Mesenteric fat pad (tissue), 1 donor: ENCODE data around the gene EIPR1. TPM values are rescaled to one million over a fixed set of nuclear protein-coding genes. Genes with fewer than 3 reads are reported as not detected.
"Not testable (repeated sequence)": the region's sequence is repeated elsewhere in the genome, so short reads cannot be mapped to it uniquely, and the experiment has no call there.

Experiments used
- DNase-seq: peaks from one replicate; pipeline ENCODE4 v3.0.0-alpha.2; 2020; ENCODE audit warnings: low spot score
- total RNA-seq: library from RNA; stranded (reverse); fragmentation: NEBNext Ultra II Directional; extraction: Animal tissue kit (Norgen Biotek cat#: 25700); gene quantifications from one replicate; pipeline ENCODE4 v1.2.1, GENCODE V29; 2021
- donor health status: DM: yes; HTN: yes; CAD: no.

EIPR1 gene
- total RNA-seq, 1 donor from 2014 or later: 16.3 TPM

DNA sequence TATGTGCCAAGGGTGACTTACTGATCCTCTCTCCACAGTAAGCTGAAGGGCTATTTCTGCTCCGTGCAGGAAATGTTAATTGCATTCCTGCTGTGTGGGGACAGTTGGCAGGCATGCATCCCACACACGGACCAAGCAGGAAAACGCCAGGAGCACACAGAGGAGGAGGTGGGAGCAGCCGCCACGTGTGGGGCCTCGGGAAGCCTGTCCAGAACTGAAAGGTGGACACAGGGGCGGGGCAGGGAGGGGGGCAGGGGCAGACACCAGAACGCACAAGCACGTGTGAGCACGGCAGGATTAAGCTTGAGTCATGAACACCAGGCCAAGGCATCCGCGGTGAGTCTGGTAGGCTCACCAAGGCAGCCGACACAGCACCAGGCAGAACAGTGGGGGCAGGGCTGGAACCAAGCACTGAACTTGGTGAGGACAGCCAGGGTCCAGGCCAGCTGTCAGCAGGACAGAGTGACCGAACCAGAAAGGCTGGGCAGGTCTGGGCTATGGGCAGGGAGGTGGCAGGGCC lies 177.1 kb downstream of the EIPR1 start:
- no peak for DNase-seq

- DNase-seq: no peak
Measured at GRCh38 chr2:3199627-3200345, 177.8 kb downstream of the EIPR1 start.

DNA sequence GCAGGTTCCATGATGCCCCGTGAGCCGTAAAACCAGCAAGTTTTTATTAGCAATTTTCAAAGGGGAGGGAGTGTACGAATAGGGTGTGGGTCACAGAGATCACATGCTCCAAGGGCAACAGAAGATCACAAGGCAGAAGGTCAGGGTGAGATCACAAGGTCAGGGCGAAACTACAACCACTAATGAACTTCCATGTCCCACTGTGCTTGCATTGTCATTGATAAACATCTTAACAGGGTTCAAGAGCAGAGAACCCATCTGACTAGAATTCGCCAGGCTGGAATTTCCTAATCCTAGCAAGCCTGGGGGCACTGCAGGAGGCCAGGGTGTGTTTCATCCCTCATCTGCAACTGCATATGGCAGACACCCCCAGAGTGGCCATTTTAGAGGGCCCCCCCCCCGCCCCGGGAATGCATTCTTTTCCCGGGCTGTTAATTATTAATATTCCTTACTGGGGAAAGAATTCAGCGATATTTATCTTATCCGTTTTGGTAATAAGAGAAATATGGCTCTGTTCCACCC lies 178.9 kb downstream of the EIPR1 start:
- DNase-seq: not testable (repeated sequence)

DNA sequence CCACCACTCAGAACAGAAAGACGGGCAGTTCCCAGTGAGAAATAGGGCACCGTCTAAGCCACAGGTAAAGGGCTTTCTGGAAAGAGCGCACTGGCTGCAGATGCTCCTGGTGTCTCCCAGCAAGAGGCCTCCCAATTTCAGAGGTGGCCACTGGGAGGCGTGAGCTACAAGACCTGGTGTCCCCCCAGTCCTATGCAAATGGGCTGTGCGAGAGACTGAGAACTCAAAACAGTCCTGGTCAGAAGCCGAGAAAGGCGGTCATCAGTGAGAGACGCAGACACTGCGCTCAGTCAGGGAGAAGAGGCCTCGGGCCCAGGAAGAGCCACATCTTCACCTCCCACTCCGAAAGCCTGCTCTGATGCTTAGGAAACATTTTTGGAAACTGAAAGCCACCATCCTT lies 179.5 kb downstream of the EIPR1 start:
- DNase-seq: no peak

GRCh38 chr2:3197308-3197707 lies 180.3 kb downstream of the EIPR1 start:
- DNase-seq: no peak

DNA sequence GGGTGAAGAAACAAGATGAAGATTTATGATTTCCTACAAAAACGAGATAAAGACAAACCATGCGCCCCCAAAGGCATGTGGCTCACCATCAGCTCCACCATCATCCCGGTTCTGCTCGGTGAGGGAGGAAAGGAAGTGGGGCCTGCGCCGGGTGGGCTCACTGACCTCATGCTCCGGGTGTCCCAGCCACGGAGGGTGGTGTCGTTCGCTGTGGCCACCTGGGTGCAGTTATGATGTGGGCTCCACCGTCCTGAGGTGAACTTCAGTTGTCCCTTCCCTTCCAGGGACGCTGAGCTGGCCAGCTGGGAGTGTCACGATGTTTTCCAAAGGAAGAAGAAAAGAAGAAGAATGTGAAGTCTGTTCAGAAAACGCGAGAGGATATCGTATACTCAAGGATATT lies 180.9 kb downstream of the EIPR1 start:
- no peak for DNase-seq

DNA sequence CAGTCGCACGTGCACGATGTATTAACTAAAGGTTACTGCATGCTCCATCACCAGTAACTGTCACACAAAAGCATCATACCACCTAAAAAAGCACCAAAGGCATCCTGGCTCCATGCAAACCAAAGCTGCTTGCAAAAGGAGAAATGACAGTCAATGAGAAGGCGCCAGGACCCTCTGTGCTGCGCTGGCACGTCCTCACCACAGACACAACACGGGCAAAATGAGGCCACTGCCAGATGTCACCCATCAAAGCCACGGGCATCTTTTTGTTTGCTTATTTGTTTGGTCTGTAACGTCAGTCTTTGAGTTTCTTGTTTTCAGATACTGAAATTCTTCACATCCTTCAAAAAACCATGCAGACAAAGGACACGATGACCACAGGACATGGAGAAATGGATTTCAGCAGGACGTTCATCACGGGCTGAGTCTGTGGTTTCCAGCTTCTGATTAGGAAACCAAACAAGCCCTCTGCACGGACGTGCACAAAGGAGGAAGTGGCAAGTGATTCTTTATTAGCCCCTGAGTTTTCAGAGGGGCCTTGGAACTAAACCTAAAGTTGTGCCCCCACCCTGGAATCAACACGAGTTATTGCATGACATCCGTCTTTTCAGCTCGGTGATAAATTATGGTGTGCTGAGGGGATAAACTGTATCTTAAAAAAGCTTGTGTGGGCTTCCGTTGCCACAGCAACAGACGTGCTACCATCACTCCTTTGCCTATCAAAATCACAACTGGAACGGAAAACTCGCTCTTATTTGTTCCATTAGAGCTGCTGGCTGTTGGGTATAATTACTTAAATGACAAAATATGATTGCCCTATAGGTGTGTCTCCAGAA lies 181.8 kb downstream of the EIPR1 start:
- DNase-seq: no peak

GRCh38 chr2:3194828-3195227 lies 182.8 kb downstream of the EIPR1 start:
- no peak for DNase-seq

DNA sequence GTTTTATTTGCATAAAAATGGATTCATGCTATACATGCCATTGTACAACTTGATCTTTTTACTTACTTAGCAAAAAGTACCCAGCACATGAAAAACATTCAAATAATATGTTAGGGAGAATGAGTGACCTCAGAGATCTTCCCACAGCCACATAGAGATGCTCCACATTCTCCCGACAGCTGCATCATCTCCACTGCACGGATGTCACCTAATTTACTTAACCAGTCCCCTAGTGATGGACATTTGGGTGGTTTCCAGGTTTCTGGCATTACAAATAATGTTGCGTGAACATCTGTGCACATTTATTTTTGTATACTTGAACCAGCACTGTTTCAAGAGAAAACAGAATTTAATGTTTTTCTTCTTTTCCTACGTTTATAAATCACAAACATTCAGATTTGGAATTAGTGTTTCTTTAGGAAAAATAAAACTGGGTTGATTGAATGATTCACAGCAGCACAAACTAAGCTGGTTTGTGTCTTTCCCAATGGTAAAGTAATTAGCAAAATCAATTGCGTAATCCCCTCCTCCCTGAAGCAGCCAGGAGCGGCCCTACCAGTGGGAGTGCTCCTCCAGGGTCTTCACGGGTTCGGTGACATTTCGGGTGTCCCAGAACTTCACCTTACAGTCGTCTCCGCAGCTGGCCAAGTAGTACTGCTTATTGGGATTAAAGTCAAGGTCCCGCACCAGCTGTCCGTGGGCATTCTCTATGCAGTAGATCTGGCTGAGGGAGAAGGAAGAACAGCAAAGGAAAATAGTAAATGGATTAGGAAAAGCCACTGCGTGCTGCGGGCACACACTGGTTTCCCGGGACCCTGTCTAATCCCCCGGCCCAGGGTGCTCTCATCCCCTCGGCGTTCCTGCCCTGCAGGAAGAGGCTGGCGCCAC lies 183.9 kb downstream of the EIPR1 start:
- DNase-seq: no peak

DNA sequence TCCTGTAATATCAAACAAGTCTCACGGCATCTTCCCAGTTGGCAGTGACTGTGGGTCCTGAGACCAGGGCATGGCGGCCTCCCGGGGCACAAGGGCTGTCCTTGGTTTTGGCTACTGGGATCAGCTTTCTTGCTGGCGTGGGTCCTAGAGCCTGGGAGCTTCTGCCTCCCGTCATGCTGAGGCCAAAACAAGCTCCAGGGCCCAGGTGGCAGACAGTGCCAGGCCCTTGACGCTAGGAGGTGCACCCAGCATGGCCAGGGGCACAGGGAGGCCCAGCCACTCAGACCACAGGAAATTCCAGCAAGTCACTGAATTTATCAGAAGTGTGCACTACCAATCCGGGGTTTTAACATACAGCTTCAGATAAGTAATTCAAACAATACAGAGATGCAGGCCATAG lies 184.7 kb downstream of the EIPR1 start:
- DNase-seq: no peak

DNA sequence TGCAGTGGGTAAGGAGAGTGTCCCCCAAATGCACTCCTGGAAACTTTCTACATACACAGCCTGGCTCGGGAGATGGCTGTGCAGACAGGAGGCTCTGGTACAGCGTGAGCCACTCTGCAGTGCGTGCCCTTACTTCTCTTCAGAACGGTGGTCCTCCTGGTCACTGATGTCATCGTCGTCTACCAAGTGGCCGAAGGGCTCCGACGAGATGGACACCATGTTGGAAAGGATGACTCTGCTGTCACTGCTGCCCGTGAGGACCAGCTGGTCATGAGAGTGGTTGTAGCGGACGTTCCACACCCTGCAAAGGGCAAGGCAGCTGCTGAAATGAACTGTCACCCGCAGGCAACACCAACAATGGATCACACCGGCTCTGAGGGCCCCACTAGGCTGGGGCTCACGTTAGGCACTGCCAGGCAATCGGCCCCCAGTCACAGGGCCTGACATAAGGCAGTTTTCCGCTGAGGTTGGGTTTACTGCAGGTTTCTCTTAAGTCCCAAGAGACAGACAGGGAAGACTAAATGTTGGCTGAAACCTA lies 185.3 kb downstream of the EIPR1 start:
- DNase-seq: no peak

- no peak for DNase-seq
Measured at GRCh38 chr2:3189961-3190360, 187.7 kb downstream of the EIPR1 start.

GRCh38 chr2:3189076-3189591 lies 188.5 kb downstream of the EIPR1 start:
- no peak for DNase-seq

DNA sequence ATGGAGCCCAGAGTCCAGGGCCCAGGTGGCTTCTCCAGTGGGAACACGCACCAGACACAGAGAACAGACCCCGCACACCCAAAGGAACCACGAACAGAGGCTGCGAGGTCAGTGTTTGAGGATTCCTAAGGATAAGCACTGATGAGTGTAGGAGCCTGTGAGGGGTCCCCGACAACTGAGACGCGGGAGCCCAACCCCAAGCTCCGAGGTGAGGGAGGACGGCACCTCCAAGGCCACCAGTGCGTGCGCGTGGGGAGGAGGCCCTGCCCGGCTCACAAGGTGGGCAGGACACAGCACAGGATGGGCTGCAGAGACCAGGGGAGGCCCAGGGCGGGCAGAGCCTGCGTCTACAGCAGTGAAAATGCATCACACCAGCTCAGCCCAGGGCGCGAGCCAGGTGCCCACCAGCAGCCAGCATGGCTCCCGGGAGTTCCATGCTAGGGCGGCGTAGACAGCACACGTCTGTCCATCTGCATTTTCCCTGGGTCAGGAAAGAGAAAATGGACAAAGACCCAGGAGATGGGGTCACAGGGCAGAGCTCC lies 189.1 kb downstream of the EIPR1 start:
- DNase-seq: no peak

DNA sequence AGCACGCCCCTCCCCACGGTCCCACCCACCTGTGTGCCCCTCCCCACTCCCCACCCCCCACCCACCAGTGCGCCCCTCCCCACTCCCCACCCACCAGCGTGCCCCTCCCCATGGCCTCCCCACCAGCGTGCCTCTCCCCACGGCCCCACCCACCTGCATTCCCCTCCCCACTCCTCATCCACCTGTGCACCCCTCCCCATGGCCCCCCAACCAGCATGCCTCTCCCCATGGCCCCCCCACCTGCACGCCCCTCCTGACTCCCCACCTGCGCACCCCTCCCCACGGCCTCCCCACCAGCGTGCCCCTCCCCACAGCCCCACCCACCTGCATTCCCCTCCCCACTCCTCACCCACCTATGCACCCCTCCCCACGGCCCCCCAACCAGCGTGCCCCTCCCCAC lies 190.2 kb downstream of the EIPR1 start:
- DNase-seq: no peak

DNA sequence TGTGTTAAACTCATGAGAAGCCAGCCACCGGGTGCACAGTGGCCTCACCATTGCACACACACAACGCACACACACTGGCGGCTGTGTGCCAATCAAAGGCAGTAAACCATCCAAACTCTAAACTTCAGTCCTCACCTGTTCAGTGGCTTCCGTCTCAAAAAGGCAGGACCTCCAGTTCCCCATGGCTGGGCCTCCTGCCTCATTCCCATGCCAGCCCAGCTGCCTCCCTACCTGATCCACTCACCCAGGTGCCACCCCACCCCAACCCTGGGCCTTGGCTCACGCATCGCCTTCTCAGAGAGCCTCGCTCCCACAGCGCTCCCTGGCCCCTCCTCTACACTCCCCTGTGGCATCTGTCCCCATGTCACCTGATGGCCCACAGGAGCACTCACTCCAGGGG lies 190.9 kb downstream of the EIPR1 start:
- DNase-seq: no peak

- no peak for DNase-seq
Measured at GRCh38 chr2:3185910-3186309, 191.7 kb downstream of the EIPR1 start.

DNA sequence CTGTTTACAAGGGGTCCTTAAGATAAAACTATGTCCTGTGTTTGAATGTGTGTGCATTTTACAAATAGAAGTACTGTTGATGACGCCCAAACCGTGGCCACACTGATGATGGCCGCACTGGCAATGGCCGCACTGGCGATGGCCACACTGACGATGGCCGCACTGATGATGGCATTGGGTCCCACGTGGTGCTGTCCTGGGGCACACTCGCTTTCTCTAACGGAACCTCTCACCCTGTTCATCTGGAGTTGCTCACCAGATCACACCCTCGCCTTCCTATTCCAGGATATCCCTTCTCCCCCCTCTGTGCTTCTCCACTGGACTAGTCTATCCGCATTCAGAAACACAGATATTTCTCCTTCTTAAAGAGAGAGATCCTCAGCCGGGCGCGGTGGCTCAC lies 192.4 kb downstream of the EIPR1 start:
- no peak for DNase-seq

GRCh38 chr2:3184167-3184566 lies 193.5 kb downstream of the EIPR1 start:
- DNase-seq: no peak

DNA sequence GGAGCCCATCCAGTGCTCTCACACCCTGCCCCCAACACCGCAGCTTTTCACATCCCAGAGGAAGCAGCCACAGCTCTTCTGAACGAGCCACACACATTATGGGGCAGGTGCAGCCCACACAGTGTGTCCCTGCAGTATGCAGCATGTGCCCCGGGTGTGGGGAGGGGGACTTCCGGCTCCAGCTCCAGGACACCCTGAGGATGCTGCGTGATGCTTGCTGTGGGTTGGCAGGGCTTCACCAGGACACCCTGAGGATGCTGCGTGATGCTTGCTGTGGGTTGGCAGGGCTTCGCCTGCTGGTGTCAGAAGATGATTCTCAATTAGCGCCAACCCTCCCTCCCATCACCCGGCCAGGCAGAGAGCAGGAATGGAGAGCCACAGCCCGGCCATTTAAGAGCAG lies 193.9 kb downstream of the EIPR1 start:
- DNase-seq: no peak
